GM23338 (cell line): Measurements from ENCODE around the gene USP16.

Experiments used
- CREB1 ChIP-seq: fragments of 250-450 bp; sonication (Bioruptor Pico); IDR thresholded peaks from 2 replicates; pipeline ENCODE4 v1.5.0; 2020; ENCODE audit warnings: low read depth, mild to moderate bottlenecking, moderate library complexity
- CTCF ChIP-seq, 2 experiments: fragments of 200-600 bp in 1 of 2; sonication (generic) in 1 of 2; conservative IDR thresholded peaks; 2 replicates each; pipeline versions ENCODE4 v1.5.1 to v1.6.1; 2016 to 2017; ENCODE audit warnings: antibody characterized with exemption in 2 of 2, low read depth in 2 of 2, mild to moderate bottlenecking in 2 of 2, moderate library complexity in 1 of 2
- EZH2 ChIP-seq: fragments of 200-600 bp; sonication (generic); IDR thresholded peaks from one replicate; pipeline ENCODE4 v1.8.0; 2017; ENCODE audit warnings: antibody characterized with exemption, mild to moderate bottlenecking, low read depth; ENCODE audit not compliant: unreplicated experiment
- EZH2phosphoT487 ChIP-seq: fragments of 200-600 bp; sonication (generic); IDR thresholded peaks from one replicate; pipeline ENCODE4 v1.8.1; 2018; ENCODE audit warnings: antibody characterized with exemption; ENCODE audit not compliant: unreplicated experiment
- POLR2AphosphoS5 ChIP-seq: IDR thresholded peaks from 2 replicates; pipeline ENCODE4 v1.6.1; 2016; ENCODE audit warnings: antibody characterized with exemption, low read depth

- TF ChIP-seq CTCF (conservative IDR thresholded peaks at IDR 0.05; ENCODE audit: low read depth in 2 of 2) (no peak), CREB1 (no peak), EZH2 (no peak), EZH2phosphoT487 (no peak), POLR2AphosphoS5 (no peak)
Measured at GRCh38 chr21:29053656-29054055, 29.2 kb downstream of the USP16 start.
